GM19468 (cell line): ENCODE results near the gene SETD4.

ENCODE experiments used
- ATAC-seq: cut with Tn5 transposase; IDR thresholded peaks from one replicate; pipeline ENCODE4 v1.9.1; 2021; ENCODE audit warnings: mild to moderate bottlenecking, moderate library complexity, moderate number of reproducible peaks; ENCODE audit not compliant: unreplicated experiment; ENCODE audit errors: extremely low read depth

The SETD4 gene

DNA sequence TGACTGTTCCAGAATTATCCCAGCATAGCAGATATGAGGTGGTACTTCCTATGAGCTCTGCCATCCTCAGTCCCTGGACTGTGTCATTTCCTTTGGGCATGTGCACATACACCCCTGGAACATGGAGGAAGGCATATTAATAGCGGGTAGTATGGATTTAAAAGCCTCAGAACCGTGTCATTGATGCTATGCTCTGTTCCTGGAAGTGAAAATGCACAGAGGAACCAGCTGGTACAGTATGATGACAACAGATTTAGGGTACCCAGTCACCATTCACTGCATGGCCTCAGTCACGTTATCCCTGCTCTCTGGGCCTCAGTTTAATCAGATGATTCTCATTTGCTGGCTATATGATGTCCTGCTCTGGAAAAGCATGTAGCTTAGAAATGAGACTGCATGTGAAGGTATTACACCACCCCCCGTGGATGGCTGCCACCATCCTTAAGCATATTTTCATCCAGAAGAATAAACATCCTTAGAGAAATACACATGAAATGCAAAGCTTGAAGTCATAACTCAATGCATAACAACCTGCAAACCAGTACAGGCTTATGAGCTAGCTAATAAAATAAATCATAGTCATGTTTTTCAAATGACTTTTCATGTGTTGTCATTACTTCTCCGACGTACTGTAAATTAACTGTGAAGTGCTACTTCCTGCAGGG lies 37.8 kb downstream of the SETD4 start:
- no peak for ATAC-seq

DNA sequence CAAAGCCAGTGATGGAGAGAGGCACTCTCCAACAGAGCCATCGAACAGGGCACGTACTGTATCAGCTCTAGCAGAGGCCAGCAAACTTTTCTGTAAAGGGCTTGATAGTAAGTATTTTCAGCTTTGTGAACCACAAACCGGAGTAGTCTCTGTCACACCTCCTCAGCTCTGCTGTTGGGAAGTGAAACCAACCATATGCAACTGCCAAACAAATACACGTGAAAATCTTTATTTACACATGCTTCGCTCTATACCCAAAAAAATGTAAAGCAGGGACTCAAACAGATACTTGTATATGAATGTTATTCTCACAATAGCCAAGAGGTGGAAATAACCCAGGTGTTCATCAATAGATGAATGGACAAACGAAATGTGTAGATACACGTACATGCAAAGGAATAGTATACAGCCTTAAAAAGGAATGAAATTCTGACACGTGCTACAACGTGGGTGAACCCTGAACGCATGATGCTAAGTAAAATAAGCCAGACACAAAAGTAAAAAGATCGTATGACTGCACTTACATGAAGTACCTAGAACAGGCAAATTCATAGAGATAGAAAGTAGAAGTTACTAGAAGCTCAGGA lies 39.0 kb downstream of the SETD4 start:
- no peak for ATAC-seq

DNA sequence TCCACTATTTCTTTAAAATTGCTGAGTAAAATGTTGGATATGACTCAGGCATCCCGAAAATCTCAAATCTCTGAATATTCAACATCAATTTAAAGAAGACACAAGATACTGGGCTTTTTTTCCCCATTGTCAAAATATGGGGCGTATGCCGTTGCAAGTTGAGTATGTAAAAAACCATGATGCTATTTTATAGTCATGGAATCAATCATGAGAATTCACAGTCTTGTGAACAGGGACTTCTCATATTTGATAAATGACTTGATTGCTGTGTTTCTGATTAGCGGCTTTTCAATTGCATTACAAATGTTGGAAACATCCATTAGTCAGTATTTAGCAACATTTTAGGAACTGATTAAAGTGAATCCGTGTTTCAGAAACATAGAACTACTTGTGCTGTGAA lies 45.3 kb downstream of the SETD4 start:
- ATAC-seq = no peak

DNA sequence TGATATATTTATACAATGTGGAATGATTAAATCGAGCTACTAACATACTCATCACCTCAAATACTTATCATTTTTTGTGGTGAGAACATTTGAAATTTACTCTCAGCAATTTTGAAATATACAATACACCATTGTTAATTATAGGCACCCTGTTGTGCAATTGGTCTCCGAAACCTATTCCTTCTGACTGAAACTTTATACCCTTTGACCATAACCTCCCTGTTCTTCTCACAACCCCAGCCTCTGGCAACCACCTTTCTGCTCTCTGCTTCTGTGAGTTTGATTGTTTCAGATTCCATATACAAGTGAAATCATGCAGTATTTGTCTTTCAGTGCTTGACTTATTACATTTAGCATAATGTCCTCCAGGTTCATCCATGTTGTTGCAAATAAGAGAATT lies 49.5 kb downstream of the SETD4 start:
- ATAC-seq = no peak

DNA sequence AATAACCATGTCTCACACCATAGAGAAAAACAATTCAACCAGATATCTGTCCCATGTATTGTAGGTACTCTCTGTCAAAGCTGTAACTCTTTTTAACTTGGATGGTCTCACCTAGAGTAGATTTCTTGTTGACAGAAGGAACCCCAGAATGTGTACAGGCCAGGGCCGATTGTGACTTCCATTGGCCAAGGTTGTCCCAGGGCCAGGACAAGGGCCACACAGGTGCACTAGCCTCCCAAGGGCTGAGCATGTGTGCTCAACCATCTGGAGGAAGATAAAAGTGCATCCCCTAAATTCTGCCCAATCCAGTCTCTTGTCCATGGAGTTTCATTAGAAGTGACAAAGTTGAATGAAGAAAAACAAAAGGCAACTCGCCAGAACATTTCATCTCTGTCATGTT lies 51.8 kb downstream of the SETD4 start:
- ATAC-seq = no peak

DNA sequence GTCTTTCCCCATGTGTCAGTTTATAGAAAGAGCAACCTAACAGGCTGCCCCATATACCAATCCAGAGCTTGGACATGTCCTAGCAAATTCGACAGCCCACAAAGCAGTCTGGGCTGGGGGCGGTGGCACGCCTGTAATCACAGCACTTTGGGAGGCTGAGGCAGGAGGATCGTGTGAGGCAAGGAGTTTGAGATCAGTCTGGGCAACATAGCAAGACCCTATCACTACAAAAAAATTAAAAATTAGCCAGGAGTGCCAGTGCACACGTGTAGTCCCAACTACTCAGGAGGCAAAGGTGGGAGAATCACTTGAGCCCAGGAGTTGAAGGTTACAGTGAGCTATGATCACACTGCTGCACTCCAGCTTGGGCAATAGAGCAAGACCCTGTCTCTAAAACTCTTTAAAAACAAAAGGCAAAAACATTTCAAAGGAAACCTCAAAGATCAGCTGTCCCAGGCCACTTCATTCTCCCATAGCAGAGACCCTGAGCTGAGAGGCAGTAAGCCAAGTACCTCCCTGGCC lies 54.4 kb downstream of the SETD4 start:
- ATAC-seq = no peak

DNA sequence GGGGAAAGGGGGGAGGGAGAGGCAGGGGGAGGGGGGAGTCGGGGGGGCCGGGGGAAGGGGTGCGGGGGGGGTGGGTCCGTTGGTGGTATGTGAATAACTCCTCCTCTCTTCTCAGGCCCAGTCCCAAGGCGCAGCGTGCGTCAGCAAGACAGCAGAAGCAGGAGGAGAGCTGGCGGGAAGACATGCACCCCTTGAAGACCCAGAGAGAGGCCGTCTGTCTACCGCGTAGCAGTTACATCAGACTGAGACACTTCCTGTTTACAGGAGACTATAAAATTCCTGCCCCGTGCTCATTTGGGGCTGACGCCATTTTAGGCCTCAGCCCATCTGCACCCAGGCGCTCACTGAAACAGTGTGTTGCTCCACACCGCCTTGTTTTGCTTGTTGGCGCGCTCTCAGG lies 55.3 kb downstream of the SETD4 start:
- no peak for ATAC-seq

DNA sequence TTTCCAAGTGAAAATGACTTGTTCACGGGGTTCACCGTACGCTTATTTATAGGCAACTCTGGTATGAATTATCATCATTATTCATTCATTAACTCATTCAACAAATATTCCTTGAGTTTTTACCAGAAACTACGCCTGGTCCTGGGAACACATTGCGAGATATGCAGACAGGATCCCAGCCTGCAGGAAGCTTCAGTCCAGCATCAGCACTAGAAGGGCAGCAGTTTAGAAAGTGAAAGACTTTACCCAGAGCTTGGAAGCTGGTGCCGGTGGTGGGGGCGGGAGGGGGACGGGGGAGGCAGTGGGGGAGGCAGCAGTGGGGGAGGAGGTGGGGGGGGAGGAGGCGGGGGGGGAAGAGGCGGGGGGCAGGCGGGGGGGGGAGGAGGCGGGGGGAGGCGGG lies 55.9 kb downstream of the SETD4 start:
- ATAC-seq = no peak

DNA sequence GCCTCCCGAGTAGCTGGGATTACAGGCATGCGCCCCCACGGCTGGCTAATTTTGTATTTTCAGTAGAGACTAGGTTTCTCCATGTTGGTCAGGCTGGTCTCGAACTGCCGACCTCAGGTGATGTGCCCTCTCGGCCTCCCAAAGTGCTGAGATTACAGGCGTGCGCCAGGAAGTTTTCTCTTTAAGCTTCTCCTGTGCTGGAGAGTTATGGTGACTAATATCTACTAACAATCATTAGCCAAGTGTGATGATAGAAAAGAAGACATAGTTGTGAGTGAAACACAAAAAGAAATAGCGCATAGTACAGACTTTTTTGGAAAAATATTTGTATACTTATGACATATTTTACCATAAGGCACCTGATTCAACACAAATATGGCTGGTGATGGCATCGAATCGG lies 56.5 kb downstream of the SETD4 start:
- no peak for ATAC-seq

DNA sequence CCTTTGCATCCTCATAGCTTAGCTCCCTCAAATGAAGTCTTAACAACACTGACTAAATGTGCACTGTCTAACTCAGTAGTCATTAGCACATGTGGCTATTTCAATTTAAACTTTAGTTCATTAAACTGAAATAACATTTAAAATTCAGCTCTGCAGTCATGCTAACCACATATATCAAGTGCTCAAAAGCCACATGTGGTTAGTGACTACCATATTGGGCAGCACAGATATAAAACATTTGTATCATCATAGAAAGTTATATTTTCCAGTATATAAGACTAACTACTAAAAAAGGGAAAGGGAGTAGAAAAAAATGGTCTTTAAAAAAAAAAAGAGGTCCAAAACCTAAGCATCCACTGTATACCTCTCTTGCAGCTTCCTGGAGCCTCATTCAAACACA lies 64.1 kb downstream of the SETD4 start:
- ATAC-seq = no peak

DNA sequence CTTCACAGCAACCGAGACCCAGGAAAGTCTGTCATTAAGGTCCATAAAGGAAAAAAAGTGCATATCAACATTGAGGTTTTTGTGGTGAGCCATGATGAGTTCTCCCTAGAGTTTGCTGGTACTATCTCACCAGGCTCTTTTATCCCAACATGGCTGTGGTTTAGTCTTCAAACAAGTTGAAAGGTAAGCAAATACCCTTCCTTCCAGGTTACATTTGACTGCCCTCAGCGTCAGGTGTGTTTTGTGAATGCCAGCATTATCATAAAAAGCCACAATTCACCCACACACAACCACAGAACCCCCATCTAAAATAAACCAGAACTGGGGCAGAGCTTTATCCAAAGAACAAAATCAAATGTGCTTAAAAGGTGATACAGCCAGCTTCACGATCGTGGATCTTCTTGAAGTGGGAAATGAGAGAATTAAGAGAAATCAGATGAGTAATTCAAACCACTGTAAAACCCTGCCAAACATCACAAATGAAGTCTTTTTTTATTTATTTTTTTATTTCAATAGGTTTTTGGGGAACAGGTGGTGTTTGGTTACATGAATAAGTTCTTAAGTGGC lies 64.7 kb downstream of the SETD4 start:
- no peak for ATAC-seq

DNA sequence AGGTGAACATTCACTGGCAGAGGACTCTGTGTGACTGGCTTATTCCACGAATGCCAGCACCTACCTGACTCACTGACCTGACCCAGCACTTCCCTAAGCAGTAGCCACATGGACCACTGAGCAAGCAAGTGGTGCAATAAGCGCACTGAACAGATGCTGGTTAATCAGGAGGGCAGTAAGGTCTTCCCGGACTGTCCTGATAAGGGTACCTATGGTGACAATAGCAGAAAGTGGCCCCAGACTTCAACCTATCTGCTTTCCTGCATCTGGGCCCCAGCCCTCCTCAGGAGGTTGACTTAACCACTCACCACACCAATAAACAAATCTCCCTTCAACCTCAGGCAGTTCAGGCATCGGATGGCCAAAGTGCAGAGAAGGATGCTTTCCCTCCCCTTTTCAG lies 65.7 kb downstream of the SETD4 start:
- ATAC-seq = no peak

DNA sequence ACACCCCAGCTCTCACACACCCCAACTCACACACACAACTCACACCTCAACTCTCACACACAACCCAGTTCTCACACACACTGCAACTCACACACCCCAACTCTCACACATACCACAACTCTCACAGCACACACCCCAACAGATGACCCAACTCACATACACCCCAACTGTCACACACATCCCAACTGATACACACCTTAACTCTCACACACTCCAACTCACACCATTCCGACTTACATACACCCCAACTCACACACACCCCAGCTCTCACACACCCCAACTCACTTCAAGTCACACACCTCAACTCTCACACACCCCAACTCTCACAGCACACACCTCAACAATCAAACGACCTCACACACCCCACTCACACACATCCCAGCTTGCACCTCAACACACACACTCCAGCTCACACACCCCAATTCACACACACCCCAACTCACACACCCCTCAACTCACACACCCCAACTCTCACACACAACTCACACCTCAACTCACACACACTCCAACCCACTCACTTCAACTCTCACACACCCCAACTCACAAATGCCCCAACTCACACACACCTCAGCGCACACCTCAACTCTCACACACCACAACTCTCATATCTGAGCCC lies 66.3 kb downstream of the SETD4 start:
- no peak for ATAC-seq

DNA sequence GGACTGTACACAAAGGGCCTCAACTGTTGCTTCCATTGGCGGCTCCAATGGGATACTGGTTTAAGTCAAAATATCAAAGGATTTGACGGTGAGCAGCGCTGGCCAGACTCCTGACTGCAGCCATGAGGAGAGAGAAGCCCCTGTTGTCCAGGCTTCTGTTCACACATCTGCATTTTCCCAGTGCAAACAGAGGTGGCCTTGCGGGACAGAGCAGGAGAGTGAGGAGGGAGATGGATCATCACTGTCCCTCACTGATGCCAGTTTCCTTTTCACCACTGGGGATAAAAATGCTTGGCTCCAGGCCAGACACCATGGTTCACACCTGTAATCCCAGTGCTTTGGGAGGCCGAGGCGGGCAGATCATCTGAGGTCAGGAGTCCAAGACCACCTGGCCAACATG lies 69.2 kb downstream of the SETD4 start:
- no peak for ATAC-seq

DNA sequence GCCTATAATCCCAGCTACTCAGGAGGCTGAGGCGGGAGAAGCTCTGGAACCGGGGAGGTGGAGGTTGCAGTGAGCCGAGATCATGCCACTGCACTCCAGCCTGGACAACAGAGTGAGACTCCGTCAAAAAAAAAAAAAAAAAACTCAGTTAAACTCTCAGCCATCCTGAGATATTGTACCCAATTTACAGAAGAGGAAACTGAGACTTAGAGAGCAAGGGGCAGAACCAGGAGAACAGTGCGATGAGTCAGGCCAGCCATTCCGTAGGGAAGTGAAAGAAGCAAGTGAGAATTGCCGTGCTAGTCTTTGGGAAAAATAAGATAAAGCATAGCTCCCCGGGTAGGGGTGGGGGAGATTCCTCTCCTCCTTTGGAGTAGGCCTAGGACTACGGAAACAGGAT lies 69.7 kb downstream of the SETD4 start:
- no peak for ATAC-seq

DNA sequence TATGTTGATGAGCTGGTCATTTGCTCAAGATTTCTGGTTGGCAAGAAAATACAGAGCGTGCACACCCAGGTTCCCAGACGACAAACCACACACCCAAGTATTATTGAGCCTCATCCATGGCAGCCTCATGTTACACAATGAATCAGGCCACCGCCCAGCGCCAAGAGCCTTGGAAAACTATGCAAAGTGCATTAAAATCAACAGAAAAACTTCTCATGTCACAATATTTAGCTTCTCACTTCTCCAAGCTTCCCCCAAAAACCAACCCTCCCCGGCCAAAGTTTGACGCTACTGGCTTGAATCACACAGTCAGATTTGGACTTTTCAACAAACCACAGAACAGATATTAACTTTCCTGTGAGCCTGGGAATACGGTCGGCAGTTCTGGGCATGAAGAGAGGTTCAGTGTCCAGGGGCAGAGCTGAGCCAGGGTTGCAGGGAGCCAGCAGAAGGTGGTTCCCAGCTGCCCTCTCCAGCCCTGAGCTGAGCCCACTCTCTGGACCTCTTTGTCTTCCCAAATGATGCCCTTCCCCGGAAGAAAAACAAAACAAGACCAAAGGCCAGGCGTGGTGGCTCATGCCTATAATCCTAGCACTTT lies 71.1 kb downstream of the SETD4 start:
- ATAC-seq = no peak

DNA sequence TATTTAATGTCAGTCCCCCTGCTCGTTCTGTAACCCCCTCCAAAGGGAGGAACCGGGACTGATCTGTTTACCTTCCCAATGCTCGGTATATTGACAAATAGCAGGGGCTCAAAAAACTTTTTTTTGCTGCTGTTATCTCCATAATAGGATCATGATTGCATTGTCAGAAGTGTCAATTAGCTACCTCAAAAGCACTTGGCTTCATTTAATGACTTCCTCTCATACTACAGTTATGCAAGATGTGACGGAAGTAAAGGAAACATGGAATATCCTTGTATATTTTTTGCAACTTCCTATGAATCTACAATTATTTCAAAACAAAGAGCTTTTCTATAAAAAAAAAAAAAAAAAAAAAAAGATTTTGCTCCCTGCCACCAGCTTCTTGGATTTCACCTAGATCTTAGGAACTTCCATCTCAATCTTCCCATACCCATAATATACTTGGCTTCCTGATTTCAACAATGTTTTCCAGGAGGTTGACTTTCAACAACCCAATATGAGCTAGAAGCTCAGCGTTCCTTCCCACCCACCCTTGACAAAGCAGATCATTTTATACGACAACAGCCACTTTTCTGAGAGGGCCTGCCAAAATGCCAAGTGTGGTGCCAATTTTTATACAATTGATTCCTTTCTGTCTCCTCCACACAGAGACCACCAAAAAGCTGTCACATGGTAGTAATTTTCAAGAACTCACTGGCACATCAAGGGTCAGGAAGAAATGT lies 71.7 kb downstream of the SETD4 start:
- no peak for ATAC-seq

DNA sequence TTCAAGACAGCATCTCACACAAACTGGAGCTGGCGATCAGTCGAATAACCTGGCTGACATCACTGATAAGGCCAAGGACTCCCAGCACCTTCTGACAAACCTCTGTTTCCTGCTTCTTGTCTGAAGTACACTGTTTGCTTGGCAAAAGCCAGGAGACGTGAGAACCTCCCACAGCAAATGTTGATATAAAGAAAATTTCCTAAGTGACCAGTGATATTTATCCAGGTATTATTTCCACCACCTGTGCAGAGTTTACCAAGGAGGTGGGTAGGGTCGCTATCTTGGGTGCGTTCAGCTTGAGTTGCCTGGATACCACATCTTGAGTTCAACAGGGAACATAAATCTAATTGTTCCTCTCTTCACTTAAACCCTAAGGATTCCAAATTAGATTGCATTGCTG lies 72.9 kb downstream of the SETD4 start:
- ATAC-seq = no peak

DNA sequence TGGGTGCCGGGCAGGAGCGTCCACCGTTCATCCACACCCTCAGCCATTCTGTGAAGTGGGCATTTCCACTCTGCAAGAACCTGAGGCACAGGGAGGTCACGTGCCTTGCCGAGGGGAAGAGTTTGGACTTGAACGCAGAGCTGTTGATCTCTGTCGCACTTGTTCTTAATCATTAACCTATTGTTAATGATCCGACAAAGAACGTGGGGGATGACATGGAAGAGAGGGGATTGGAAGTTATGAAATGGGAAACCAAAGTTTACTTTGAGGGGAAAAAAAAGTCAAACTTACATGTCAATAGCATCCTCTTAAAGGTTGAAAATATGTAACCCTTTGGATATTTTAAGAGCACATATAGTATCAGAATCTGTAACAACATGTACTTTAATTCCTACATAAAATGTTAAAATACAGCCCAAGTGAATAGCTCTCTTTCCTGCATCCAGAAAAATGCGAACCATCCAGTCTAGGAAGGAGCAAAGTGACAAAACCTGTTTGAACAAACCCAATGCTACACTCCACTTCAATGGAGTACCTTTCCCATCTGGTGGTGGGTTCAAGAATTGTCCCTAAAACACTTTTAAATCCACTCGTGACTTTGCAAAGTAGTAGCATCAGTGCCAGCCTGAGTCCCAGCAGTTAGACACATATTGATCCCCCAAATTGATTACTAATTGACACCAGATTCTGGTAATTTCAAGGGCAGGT lies 75.5 kb downstream of the SETD4 start:
- no peak for ATAC-seq
